Measurements from ENCODE around the gene TIMM22.
"Not testable (repeated sequence)": the region's sequence is repeated elsewhere in the genome, so short reads cannot be mapped to it uniquely, and the experiment has no call there.

TIMM22 gene

DNA sequence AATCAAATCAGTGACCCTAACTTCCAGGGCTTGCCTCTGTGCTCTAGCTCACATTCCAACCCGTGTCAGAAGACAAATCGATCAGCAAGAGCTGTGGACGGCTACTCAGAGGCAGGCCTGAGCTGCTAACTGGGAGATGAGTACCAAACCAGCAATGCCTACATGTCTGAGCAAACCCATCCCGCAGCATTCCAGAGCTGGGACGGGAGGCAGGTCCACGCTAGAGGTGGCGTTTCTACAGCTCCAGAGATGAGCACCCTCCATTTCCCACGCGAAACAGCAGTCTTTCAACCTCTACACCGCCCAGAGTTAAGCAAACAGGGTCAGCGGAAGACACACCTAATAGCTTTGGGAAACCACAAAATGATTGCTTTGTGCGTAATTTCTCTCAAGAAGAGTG lies 23.9 kb upstream of the TIMM22 start:
- no peak for DNase-seq

DNA sequence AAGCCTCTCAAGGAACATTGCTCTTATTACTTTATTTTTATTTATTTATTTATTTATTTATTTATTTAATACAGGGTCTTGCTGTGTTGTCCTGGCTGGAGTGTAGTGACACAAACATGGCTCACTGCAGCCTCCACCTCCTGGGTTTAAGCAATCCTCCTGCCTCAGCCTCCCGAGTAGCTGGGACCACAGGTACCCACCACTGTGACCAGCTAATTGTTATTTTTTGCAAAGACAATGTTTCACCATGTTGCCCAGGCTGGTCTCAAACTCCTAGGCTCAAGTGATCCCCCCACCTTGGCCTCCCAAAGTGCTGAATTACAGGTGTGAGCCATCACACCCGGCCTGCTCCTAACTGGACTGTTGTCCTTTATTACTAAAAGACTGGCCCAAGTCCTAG lies 22.2 kb upstream of the TIMM22 start:
- not testable (repeated sequence) for DNase-seq

DNA sequence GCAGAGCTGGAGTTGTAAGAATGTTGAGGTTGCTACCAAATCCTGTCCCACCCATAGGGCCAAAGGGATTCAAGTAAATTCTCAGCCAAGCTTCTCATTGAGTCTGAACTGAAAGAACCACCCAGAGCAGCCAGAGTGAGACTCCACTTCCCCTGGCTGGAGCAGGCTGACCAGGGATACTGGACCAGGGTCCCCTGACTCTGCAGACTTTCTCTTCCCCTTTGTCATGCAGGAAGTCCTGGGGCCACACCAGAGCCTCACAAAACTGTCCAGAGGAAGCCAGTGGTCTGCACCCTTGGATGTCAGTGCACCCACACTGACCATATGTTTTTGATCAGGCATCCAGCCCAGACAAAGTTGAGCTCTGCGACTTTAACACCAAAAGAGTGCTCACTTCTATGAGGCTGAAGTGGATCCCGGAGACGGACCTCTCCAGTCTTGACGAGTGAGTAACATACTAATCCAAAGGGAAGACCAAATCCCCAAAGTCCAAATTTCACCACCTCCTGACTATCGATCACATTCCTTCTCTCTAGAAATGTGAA lies 21.5 kb upstream of the TIMM22 start:
- DNase-seq = no peak

DNA sequence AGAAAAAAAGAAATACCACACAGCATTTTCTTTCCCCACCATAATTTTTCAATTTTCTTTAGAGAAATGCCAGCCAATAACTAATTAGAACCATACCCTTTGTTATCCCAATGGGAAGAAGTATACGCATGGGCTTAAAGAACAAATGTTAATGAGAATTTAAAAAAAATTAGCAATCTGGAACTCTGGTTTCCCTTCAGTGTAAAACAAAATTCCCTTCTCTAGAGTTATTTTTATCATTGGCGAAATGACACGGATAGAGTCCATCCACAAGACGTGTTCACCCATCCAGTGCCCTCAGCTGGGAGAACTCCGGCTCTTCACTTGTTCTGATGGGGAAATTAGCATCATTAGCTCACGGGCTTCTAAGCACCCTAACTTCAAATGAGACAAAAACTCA lies 20.6 kb upstream of the TIMM22 start:
- peak; percentile 60 for DNase-seq

DNA sequence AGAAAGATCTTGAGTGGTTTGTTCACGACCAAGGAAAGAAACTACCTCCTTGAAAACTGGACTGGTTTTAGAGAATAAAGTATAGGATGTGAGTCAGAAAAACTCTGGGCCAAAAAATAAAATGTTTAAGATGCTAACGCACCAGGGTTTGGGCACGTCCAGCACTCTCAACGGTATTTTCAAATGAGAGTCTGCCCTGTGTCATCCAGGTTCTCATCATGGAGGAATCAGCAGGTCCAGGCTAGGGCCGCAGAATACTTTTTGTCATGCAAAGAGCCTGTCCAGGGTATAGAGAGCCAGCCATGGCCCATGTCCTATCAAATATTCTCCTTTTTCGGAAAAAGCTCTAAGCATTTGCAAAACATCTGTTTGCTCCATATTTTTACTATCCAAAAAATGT lies 19.8 kb upstream of the TIMM22 start:
- peak; percentile 32 for DNase-seq

DNA sequence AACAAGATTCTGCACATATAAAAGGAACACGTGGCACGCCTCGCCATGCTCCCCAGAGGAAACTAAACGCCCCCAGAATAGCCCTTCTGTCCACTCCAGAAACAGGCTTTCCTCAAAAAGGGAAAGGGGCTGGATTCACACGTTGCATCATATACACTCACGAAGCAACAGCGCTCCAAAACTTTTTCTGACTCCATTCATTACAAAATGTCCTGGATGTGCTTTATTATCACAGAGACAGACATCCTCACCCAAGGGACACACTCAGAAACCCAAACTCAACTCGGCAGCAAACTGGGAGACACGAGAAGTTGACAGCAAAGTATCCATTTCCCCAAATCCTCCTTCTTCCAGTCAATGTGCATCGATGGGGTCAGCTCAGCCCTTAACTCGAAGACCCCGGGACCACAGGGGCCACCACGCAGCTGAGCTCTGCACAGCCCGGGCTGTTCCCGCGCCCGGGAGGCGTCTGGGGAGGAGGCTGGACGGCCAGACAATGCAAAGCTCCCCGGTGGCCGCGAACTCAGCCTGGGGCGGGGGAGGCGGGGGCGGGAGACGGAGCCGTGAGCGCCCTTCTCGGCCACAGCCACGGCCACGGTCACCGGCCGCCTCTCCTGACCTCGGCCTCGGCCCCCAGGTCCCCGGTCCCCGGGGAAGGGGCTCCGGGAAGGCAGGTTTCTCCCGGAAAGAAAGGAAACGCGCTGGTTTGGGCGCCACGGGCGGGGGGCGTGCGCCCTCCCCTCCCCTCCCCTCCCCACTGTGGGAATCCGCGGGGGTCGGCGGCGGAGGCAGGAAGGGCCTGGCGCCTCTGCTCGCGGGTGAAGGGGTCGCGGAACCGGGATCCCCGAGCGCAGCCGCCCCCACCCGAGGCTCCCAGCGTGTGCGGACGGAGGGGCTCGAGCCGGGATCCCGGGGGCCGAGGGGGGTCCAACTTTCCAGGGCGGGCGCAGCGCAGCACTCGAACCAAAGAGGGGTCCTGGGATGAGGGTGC lies 18.5 kb upstream of the TIMM22 start:
- DNase-seq = peak; percentile 77

DNA sequence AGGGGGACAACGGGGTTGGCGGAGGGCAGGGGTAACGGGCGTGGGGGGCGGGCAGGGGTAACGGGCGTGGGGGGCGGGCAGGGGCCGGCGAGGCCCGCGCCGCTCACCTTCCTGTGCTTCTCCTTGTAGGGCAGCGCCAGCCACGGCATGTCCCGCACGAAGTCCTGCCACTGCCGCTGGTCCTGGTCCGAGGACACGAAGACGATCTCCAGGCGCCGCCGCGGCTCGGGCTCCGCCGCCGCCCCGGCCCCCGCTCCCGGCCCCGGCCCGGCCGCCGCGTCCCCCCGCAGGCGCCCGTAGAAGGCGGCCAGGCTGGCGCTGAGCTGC lies 17.8 kb upstream of the TIMM22 start:
- DNase-seq = no peak

DNA sequence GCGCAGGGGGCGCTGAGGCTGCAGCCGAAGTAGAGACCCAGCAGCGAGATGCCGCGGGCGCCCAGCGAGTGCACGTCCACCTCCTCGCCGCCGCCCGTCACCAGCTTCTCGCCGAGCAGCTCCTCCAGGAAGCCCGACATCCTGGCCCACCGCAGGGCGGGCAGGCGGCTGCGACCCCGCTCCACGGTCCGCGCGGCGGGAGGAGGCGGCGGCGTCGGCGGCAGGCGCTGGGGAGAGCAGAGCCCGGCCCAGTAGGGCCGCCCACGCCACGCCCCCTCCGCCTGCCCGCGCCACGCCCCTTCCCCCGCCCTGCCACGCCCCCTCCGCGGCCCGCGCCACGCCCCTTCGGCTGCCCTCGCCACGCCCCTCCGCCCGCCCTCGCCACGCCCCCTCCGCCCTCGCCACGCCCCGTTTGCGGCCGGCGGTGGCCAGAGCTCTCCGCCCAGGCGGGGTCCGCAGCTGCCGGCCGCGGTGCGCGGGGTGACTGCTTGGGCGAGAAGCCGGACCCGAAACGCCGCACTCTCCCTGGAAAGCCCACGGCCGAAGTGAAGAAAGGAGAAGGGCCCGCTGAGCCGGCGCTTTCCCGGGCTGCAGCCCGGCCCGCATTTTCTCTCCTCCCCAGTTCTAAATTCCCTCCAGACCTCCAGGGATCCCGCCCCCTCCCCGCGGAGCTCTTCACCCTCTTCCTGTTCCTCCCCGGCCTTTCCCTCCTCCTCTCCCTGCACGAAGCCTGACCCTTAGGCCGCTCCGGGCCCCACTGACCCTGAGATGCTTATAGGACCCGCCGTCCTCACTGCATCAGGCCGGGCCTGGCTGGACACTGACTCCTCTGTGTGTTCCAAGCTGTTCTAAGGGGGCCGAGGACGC lies 17.2 kb upstream of the TIMM22 start, which contains the start of gene NXN:
NXN (minus strand) TSS at position 238 of the 867 bp plus-strand sequence.
- peak; percentile 95 for DNase-seq

DNA sequence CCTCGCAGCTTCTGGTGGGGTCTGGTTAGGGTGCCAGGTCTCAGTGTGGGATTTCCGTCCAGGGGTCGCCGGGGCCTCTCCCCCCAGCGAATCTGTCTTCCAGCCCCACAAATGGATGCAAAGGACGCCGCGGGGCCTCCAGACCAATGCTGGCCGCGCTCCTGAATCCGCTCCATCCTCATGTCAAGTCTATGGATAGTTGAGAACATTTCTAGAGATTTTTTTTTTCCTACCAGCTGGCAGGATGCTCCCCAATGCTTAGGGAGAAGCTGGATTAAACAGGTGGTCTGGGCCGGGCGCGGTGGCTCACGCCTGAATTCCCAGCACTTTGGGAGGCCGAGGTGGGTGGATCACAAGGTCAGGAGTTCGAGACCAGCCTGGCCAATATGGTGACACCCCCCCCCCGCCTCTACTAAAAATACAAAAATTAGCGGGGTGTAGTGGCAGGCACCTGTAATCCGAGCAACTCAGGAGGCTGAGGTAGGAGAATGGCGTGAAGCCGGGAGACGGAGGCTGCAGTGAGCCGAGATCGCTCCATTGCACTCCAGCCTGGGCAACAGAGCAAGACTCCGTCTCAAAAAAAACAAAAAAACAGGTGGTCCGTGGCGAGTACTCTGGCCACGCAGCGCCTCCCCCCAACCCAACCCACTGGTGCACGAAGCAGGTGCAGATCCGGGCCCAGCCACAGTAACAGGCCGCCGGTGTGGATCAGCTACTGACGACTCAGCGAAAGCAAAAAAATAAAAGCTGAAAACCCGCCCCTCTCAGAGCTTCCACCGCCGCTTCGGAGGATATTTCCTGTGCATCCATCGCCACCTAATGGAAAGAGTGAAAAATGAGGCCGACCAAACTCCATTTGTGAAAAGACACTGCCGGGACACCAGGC lies 16.3 kb upstream of the TIMM22 start:
- DNase-seq = peak; percentile 96

DNA sequence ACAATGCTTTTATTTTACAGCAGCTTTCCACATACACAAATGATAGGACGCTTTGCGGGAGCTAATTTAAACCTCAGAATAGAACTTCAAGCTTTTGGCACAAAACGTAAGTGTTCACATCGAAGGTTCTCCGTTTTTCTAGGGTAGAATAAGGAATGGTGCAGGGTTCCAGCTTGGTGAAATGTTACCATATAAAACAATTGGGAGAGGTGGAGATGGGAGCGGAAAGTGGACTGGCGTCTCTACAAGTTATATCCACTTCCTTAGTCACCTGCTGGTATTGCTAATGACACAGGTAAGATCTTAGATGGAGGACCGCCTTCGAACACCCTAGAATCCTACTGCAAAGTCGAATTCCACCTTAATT lies 15.7 kb upstream of the TIMM22 start:
- DNase-seq = no peak

DNA sequence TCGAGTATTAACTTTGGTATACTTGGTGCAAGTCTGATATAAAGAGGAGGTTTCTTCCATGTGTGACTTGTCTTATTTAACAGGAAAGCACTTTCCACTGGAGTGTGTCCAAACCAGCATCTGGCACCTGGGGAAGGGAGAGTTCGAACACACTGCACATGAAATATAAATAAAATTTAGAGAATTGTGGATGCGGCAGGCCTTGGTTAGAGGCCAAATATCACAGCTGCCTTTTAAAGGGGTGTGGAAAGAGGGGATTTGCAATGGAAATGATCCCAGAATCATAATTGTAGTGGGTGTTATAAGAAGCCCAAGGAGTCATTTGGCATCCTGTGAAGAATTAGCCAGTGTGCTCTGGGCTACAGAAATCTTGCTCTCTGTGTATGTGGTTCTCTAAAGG lies 13.0 kb upstream of the TIMM22 start:
- no peak for DNase-seq

DNA sequence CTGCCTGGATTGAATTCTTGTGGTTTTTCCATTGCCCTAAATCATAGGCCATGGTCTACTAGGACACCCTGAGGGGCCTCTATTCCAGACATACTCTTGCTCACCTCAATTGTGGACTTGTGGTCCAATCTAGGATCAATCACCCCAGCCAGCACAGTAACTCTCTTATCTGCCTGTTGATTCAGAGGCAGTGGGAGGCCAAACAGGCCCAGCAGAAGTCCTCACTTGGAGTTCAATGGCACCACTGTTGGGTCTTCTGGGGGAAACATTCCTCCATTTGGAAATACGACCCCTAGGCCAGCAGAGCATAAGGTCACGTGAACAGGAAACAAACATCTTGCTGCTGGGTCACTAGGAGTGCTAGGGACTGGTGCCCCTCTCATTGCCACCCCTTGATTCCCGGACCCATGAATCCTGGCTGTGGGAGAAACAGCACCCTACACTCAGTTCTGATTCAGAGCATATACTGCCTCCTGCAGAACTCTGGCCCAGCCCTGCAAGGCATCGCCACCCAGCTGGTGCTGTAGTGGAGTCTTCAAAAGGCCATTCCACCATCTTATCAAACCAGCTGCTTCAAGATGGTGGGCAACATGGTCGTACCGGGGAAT lies 10.5 kb upstream of the TIMM22 start:
- no peak for DNase-seq

DNA sequence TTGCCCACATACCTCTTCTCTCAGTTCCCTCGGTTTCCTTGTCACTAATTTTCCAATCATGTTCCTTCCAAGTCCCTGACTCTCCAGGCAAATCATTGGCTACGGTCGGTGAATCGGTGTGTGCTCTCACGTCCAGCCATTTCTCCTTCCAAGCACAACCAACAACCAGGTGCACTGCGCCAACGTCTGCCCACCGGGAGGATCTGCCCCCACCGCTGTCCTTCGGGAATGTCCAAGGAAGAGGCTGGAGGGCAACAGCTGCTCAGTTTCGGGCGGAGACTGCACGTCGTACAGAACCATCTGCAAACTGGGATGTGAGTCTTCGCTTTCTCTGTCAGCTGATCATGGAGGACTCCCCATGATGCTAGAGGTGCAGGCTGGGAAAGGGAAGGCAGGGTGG lies 9.0 kb upstream of the TIMM22 start:
- no peak for DNase-seq

DNA sequence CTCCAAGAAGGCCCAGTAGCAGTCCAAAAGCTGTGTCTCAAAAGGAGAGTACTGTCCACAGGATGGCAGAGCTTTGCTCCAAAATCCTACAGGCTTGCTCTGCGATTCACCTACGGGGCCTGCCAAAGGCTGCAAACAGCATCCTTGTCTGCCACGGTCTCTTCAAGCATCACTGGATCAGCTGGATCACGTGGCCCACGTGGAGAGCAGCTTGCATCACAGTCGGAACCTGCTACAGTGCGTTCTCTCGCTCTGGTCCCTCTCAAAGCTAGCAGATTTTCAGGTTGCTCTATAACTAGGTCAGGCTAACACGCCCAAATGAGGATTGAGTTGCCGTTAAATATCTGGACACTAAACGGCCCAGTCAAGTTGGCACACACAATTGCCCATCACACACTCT lies 8.4 kb upstream of the TIMM22 start:
- no peak for DNase-seq

DNA sequence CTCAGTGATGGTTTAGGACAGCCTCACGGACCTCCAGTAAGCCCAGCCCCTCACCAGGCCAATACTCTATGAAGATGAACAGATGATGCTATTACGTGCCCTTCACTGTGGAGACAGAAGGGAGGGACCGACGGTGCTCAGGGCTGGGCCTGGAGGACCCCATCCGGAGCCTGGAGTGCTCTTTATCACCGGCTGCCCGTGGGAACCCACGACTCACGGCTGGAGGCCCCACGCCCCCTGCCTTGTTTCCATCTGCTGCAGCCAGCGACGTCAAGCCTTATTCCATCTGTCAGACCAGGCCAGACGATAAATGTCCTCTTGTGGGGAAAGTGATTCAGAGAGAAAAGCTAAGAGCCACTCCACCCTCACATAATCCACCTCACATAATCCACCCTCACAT lies 4.0 kb upstream of the TIMM22 start:
- DNase-seq = no peak

DNA sequence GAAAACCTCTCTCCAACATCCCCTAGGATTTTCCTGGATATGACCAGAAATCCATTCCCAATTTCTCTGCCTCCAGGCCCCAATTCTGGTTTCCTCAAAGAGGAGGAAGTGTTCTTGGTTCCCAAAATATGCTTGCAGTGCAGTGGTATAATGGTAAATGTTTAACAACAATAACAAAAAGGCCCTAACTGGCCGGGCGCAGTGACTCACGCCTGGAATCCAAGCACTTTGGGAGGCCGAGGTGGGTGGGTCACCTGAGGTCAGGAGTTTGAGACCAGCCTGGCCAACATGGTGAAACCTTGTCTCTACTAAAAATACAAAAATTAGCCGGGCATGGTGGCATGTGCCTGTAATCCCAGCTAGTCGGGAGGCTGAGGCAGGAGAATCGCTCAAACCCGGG lies 1.6 kb upstream of the TIMM22 start:
- DNase-seq = not testable (repeated sequence)

DNA sequence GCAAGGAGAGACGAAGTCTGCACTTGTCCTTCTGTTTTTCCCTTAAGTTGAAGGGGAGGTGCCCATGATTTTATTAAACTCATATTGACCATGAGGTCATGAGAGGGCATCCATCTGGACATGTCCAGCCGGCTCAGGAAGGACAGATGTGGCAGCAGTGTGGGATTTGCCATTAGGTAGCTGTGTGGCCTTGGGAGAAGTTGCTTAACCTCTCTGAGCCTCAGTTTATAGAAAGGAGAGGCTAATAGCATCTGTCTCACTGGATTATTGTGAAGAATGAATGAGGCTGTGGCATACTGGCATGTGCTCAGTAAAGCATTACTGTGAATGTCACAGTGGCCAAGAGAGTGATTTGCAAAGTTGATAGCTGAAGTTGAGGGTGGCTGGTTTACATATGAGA lies 1.2 kb downstream of the TIMM22 start:
- no peak for DNase-seq

DNA sequence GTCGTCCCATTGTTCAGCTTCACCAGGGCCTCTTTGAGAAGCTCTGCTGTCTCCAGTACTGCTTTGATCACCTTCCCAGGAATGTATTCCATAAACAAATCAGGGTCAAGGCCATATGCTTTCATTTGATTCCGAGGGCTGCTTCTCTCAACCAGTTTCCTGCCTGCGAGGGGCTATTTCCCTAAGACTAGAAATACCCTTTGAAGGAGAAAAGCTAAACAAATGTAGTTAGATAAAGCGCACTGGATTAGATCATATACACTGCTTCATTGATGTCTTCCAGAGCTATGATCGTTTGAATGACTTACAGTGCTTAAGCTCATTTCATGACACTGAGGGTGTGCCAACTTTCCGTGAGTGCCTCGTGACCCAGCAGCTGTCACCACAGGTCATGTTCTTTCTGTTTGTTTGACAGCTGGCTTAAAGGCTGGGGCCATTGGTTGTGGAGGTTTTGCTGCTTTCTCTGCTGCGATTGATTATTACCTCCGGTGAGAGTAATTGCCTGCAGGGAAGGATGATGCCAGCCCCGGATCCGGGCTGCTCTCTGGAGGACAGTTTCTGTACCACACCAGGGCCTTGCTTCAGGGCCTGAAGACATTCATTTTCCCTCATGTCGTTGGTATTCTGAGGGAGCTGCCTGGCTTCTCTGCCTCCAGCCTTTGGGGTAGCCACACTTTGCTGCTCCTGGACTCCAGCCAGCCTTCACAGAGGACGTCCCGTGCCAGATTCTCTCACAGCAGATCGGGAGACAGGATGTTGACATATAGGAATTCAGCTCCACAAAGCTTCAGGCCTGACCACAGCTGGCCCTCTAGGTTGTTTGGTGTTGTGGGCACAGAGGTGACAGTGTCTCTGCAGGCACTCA lies 3.9 kb downstream of the TIMM22 start:
- DNase-seq = peak; percentile 49

DNA sequence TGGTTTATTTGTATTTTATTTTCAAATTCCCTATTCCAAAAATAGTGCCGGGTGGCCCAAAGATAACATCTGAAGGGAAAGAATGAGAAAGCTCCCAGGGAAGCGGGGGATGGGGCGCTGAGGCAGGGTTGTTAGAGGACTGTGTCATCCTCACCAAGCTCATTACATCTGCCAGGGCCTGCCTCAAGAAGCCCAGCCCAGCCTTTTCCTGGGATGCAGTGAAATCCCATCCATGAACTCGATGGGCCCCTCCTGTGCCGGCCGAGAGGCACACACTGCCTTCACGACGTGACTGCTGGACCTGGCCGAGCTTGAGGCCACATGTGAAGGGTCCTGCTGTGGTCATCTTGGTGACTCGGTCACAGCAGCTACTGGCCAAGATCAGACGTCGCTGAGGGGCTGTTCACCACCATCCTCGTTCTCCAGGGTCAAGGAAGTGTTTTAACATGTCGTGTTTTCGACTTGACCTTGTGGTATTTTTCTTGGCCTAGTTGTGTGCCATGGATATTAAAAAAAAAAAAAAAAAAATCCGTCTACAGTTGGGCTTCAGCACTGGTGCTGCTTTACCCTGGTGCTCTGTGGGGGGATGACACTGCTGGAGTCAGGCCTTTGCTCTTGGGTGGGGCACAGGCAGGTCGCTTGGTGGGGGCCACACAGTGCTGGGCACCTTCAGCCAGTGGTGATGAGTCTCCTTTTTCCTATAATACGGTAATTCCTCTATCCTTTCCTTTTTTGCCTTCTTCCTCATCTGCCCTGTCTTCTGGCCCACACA lies 4.9 kb downstream of the TIMM22 start:
- no peak for DNase-seq

DNA sequence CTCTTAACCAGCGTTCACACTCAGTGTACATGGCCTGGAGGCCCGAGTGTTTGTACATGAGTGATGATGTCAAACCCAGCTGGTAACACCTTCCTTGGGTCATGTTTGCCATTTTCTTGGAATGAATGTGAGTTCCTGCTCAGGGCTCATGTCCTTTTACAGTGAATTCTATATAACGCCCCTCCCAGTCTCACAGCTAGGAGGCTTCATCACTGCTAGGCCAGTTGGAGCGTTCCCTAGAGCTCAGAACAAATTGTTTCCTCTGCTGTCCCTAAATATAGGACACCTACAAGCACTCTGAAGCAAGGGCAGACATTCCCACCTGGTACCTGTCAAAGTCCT lies 5.5 kb downstream of the TIMM22 start:
- DNase-seq = no peak
